Keratinocyte (primary cell): ENCODE measurements around the gene CALCOCO1. TPM values are rescaled to one million over a fixed set of nuclear protein-coding genes. Genes with fewer than 3 reads are reported as not detected.

Experiments
- DNase-seq: peaks from one replicate; pipeline ENCODE4 v3.0.0-alpha.2; 2011; ENCODE audit warnings: low read depth, missing footprints, low spot score
- FAIRE-seq: peaks from 2 replicates; lab custom pipeline; 2011; peaks lifted over from hg19 to GRCh38; lab: Jason Lieb, UNC
- H2AFZ ChIP-seq: 2 replicates; pipeline ENCODE4 v1.6.0; 2012; ENCODE audit warnings: low read length, control low read depth, inconsistent platforms; ENCODE audit not compliant: control insufficient read depth
- H3K27ac ChIP-seq: 2 replicates; pipeline ENCODE4 v1.5.1; 2011; ENCODE audit warnings: low read length; ENCODE audit not compliant: control insufficient read depth, insufficient read depth
- H3K27me3 ChIP-seq: 3 replicates; pipeline ENCODE4 v1.6.0; 2011; ENCODE audit warnings: low read length; ENCODE audit not compliant: control insufficient read depth, insufficient read depth; ENCODE audit errors: extremely low read depth
- H3K36me3 ChIP-seq, 2 experiments: 2 replicates in 1 of 2; 3 replicates in 1 of 2; pipeline ENCODE4 v1.5.1; 2011; ENCODE audit warnings: low read length in 2 of 2, mild to moderate bottlenecking in 1 of 2; ENCODE audit not compliant: control insufficient read depth in 2 of 2, insufficient read depth in 2 of 2; ENCODE audit errors: extremely low read depth in 1 of 2
- H3K4me1 ChIP-seq: 3 replicates; pipeline ENCODE4 v1.5.1; 2011; ENCODE audit warnings: low read length; ENCODE audit not compliant: control insufficient read depth, insufficient read depth; ENCODE audit errors: extremely low read depth
- H3K4me2 ChIP-seq: 3 replicates; pipeline ENCODE4 v1.6.0; 2011; ENCODE audit warnings: low read depth, low read length; ENCODE audit not compliant: control insufficient read depth, insufficient read depth; ENCODE audit errors: extremely low read depth
- H3K4me3 ChIP-seq, 3 experiments: fragments of 200-600 bp in 1 of 3; sonication (generic) in 1 of 3; 2 replicates in 2 of 3; 3 replicates in 1 of 3; pipeline ENCODE4 v1.5.1; 2011 to 2016; ENCODE audit warnings: low read length in 3 of 3, mild to moderate bottlenecking in 3 of 3, control low read depth in 2 of 3, inconsistent platforms in 1 of 3, low read depth in 1 of 3, mixed read lengths in 1 of 3, mixed run types in 1 of 3, moderate library complexity in 1 of 3; ENCODE audit not compliant: control insufficient read depth in 2 of 3, insufficient read depth in 2 of 3; ENCODE audit errors: extremely low read depth in 1 of 3
- H3K79me2 ChIP-seq: 2 replicates; pipeline ENCODE4 v1.6.0; 2012; ENCODE audit warnings: low read length; ENCODE audit not compliant: control insufficient read depth, insufficient read depth
- H3K9ac ChIP-seq: 3 replicates; pipeline ENCODE4 v1.6.0; 2011; ENCODE audit warnings: low read length; ENCODE audit not compliant: control insufficient read depth, insufficient read depth; ENCODE audit errors: extremely low read depth
- H3K9me1 ChIP-seq: 3 replicates; pipeline ENCODE4 v1.6.0; 2011; ENCODE audit warnings: low read length; ENCODE audit not compliant: control insufficient read depth, insufficient read depth; ENCODE audit errors: extremely low read depth
- H3K9me3 ChIP-seq: 2 replicates; pipeline ENCODE4 v1.5.1; 2012; ENCODE audit warnings: low read depth, low read length; ENCODE audit not compliant: control insufficient read depth
- H4K20me1 ChIP-seq: 3 replicates; pipeline ENCODE4 v1.6.0; 2011; ENCODE audit warnings: low read length; ENCODE audit not compliant: control insufficient read depth, insufficient read depth; ENCODE audit errors: extremely low read depth
- EZH2 ChIP-seq: IDR thresholded peaks from one replicate; pipeline ENCODE4 v1.6.1; 2012; ENCODE audit warnings: inconsistent platforms, mild to moderate bottlenecking, low read length, moderate library complexity
- dilution Hi-C: fragments of 300-500 bp; cut with MboI; formaldehyde crosslinking; loops from one replicate; pipeline ENCODE4 v1.7.0; 2020; ENCODE audit warnings: low sequenced_read_pairs; ENCODE audit not compliant: extremely low pct_ligation_motif_present
- polyA plus RNA-seq, 5 experiments: library from polyadenylated mRNA; depleted of rRNA in 3 of 5; stranded (reverse) in 3 of 5; stranded (forward) in 1 of 5; unstranded in 1 of 5; fragments of >200 nt; gene quantifications; 1 replicate in 1 of 5; 2 replicates in 3 of 5; 3 replicates in 1 of 5; pipeline versions ENCODE4 v1.2.1 to v1.2.3, GENCODE V29; 2011 to 2012; ENCODE audit warnings: missing spikeins in 2 of 5, low read depth in 1 of 5, low replicate concordance in 1 of 5
- TF ChIP-seq, protein P1 (sequence below), 3 experiments: IDR thresholded peaks in 1 of 3; conservative IDR thresholded peaks in 1 of 3; optimal IDR thresholded peaks in 1 of 3; 2 replicates in 2 of 3; 3 replicates in 1 of 3; pipeline versions ENCODE3 to v1.5.1; 2011; ENCODE audit warnings: low read length in 3 of 3, mild to moderate bottlenecking in 3 of 3, moderate library complexity in 2 of 3, control low read depth in 1 of 3, inconsistent platforms in 1 of 3; ENCODE audit not compliant: insufficient read depth in 2 of 3; ENCODE audit errors: extremely low read depth in 1 of 3

CALCOCO1 gene
- polyA plus RNA-seq, 1 donor (not counting 4 experiments of a cell fraction or from before 2014, with no cell fraction given): 67.3 TPM

DNA sequence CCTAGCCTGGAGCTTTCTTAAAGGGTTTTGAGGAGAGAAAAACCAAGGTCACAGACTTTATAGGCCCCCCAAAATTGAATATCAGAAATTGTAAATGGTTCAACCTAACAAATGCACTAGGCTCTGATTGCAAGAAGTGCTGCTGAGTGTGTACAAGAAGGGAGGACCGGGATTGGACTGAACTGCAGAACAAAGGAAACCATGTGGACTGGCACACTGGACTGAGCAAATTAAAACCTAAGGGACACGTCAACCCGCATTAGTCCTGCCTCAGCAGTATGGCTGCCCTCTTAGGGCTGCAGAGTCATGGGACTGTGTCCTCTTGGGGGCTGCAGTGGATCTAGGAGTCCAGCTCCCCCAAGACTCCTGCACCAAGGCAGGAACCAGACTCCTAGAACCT, 25.4 kb upstream of the CALCOCO1 start:
- H3K79me2 ChIP-seq: no peaks in the 10 kb centered on the region
- dilution Hi-C loops: loop anchor here (25.0 kb wide), 1 partner anchor 185 kb away; the partner anchor contains the start of gene HOXC13
- H3K4me3 ChIP-seq: no peak overlapping the region
- no peaks in the 10 kb centered on the region for H4K20me1 ChIP-seq
- H3K9me3 ChIP-seq: no peaks in the 10 kb centered on the region
- peaks cover 64% of the 10 kb centered on the region for H3K27me3 ChIP-seq
- FAIRE-seq (no peak), DNase-seq (no peak)
- TF ChIP-seq, protein P1, sequence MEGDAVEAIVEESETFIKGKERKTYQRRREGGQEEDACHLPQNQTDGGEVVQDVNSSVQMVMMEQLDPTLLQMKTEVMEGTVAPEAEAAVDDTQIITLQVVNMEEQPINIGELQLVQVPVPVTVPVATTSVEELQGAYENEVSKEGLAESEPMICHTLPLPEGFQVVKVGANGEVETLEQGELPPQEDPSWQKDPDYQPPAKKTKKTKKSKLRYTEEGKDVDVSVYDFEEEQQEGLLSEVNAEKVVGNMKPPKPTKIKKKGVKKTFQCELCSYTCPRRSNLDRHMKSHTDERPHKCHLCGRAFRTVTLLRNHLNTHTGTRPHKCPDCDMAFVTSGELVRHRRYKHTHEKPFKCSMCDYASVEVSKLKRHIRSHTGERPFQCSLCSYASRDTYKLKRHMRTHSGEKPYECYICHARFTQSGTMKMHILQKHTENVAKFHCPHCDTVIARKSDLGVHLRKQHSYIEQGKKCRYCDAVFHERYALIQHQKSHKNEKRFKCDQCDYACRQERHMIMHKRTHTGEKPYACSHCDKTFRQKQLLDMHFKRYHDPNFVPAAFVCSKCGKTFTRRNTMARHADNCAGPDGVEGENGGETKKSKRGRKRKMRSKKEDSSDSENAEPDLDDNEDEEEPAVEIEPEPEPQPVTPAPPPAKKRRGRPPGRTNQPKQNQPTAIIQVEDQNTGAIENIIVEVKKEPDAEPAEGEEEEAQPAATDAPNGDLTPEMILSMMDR (optimal IDR thresholded peaks at IDR 0.05 in 1 of 3, IDR thresholded peaks at IDR 0.05 in 1 of 3, conservative IDR thresholded peaks at IDR 0.05 in 1 of 3; ENCODE audit: extremely low read depth in 1 of 3, insufficient read depth in 2 of 3, low read length in 3 of 3): no peak
- no peak for TF ChIP-seq EZH2
- H3K4me2 ChIP-seq: no peak overlapping the region
- H3K9me1 ChIP-seq: no peaks in the 10 kb centered on the region
- peaks cover 5% of the 10 kb centered on the region for H3K4me1 ChIP-seq
- H3K9ac ChIP-seq: no peak overlapping the region
- H3K27ac ChIP-seq: no peak overlapping the region
- H2AFZ ChIP-seq: no peak overlapping the region
- no peaks in the 10 kb centered on the region for H3K36me3 ChIP-seq

DNA sequence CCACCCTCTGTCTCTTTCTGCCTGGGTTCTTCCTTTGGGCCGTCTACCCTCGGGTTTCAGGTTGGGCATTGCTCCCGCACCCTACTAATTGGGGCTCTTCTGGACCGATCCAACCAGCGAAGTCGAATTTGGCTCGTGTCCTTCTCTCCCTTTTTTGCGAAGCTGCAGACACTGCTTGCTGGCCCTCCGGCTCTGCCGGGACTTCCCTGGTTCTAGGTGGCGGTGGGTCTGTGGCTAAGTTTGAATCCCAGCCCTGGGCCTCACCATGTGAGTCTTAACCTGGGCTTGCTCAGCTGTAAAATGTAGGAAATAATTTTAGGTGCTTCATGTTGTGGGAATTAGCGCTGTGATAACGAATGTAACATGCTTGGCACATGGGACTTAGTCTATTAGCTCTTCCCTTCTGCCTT, 24.9 kb upstream of the CALCOCO1 start:
- TF ChIP-seq, protein P1 (optimal IDR thresholded peaks at IDR 0.05 in 1 of 3, IDR thresholded peaks at IDR 0.05 in 1 of 3, conservative IDR thresholded peaks at IDR 0.05 in 1 of 3; ENCODE audit: extremely low read depth in 1 of 3, insufficient read depth in 2 of 3, low read length in 3 of 3): no peak
- TF ChIP-seq EZH2: peak; percentile 6
- FAIRE-seq (no peak), DNase-seq (no peak)
- Histone ChIP-seq H3K4me2 (no peak overlapping the region), H3K9me3 (no peaks in the 10 kb centered on the region), H3K27ac (no peak overlapping the region), H2AFZ (no peak overlapping the region), H3K9me1 (no peaks in the 10 kb centered on the region), H3K4me3 (no peak overlapping the region), H3K36me3 (no peaks in the 10 kb centered on the region), H3K79me2 (no peaks in the 10 kb centered on the region), H3K9ac (no peak overlapping the region), H3K4me1 (peaks cover 5% of the 10 kb centered on the region), H4K20me1 (no peaks in the 10 kb centered on the region), H3K27me3 (peaks cover 66% of the 10 kb centered on the region)
- dilution Hi-C loops: loop anchor here (25.0 kb wide), 1 partner anchor 185 kb away; the partner anchor contains the start of gene HOXC13
